ENCODE measurements around the gene CSF3R. TPM values are rescaled to one million over a fixed set of nuclear protein-coding genes. Genes with fewer than 3 reads are reported as not detected.

Gene CSF3R
- total RNA-seq, 1 experiment from 2014 or later, result not detected

- Histone ChIP-seq H3K18ac (ENCODE audit: insufficient read length, low read depth, low read length) (no peak overlapping the region), H2BK120ac (ENCODE audit: low read depth, low read length, poor library complexity, severe bottlenecking) (no peak overlapping the region), H4K20me1 (ENCODE audit: control insufficient read depth, insufficient read depth, insufficient read length) (no peaks in the 10 kb centered on the region), H3K14ac (ENCODE audit: insufficient read depth, low read length) (no peak overlapping the region), H3K27me3 (ENCODE audit: insufficient read depth, low read length) (no peaks in the 10 kb centered on the region), H2AK5ac (ENCODE audit: insufficient read length, low read length) (no peak overlapping the region), H3K4ac (ENCODE audit: low read depth, low read length) (no peak overlapping the region), H3K9ac (ENCODE audit: extremely low read depth, insufficient read length, low read length) (no peak overlapping the region), H4K5ac (ENCODE audit: insufficient read length, low read depth, low read length) (no peak overlapping the region), H3K4me2 (ENCODE audit: insufficient read depth, insufficient read length, low read length) (no peak overlapping the region), H2BK20ac (ENCODE audit: low read depth, low read length, poor library complexity, severe bottlenecking) (no peak overlapping the region), H3K79me2 (ENCODE audit: insufficient read depth, low read length) (no peaks in the 10 kb centered on the region), H4K8ac (replicated peaks; ENCODE audit: insufficient read length, low read depth, low read length) (no peak overlapping the region), H3K79me1 (ENCODE audit: insufficient read depth, low read depth, low read length, poor library complexity, severe bottlenecking) (no peaks in the 10 kb centered on the region), H3K27ac (ENCODE audit: insufficient read length, low read depth, low read length) (no peak overlapping the region), H3K4me1 (ENCODE audit: insufficient read depth, low read length) (no peaks in the 10 kb centered on the region), H2BK15ac (ENCODE audit: low read depth, low read length) (no peak overlapping the region), H3K9me3 (ENCODE audit: control insufficient read depth, low read depth, low read length) (no peaks in the 10 kb centered on the region), H3T11ph (ENCODE audit: low read length) (no peak overlapping the region), H3K23me2 (ENCODE audit: insufficient read length, low read depth, low read length, poor library complexity, severe bottlenecking) (peaks cover 3% of the 10 kb centered on the region), H2AFZ (ENCODE audit: low read length) (no peak overlapping the region), H2BK12ac (ENCODE audit: insufficient read length, low read depth, low read length) (no peak overlapping the region), H4K91ac (ENCODE audit: insufficient read length, low read depth, low read length) (no peak overlapping the region), H3K23ac (ENCODE audit: insufficient read length, low read depth, low read length) (no peak overlapping the region), H3K56ac (ENCODE audit: insufficient read length, low read depth, low read length) (no peak overlapping the region), H2BK5ac (ENCODE audit: insufficient read length, low read length) (no peak overlapping the region)
- H3K27ac Mint-ChIP-seq, result peak overlapping the region; percentile 11 to 90 (median 45); a peak in 4 of 7 replicates
- H3K4me3 Mint-ChIP-seq, result no peak overlapping the region
- H3K4me1 Mint-ChIP-seq, result peaks cover 9 to 10% of the 10 kb centered on the region in 2 experiments
- H3K36me3 Mint-ChIP-seq (ENCODE audit: insufficient read depth in 1 of 3, low read depth in 3 of 3), result peaks cover 0 to 3% (median 0%) of the 10 kb centered on the region in 3 experiments; a peak in 1 of 7 replicates
- no peaks in the 10 kb centered on the region for H3K27me3 Mint-ChIP-seq (ENCODE audit: low read depth)
- peak; percentile 95 for TF ChIP-seq CTCF (conservative IDR thresholded peaks at IDR 0.05)
- H3K9me3 Mint-ChIP-seq, result no peaks in the 10 kb centered on the region; a peak in 1 of 5 replicates
- no CpG with 5 or more reads among the region's 13 CpGs for WGBS (ENCODE audit: extremely low coverage, insufficient read length, low lambda C conversion rate)
- peak; percentile 94 for DNase-seq
These were observed 61.8 kb downstream of the CSF3R start for GRCh38 chr1:36420836-36421317.

Data from H9 (cell line).